Endothelial cell of umbilical vein (primary cell): ENCODE results near the gene DNAJB1. TPM values are rescaled to one million over a fixed set of nuclear protein-coding genes. Genes with fewer than 3 reads are reported as not detected.

Source experiments
- BruUV-seq: library from RNA; stranded (reverse); fragments of 400-500 nt; replicated peaks from 2 replicates; lab custom pipeline; 2021; lab: Mats Ljungman, UMichigan
- CTCF ChIA-PET: fragments of 300-600, 350-600 bp; sonication (Branson Sonifier 250); formaldehyde crosslinking; loops from one replicate; lab custom pipeline; 2021; ENCODE audit warnings: antibody characterized with exemption, inconsistent platforms; lab: Charles Lee
- POLR2A ChIA-PET: fragments of 300-600, 350-600 bp; sonication (Branson Sonifier 250); formaldehyde crosslinking; loops from one replicate; lab custom pipeline; 2021; ENCODE audit warnings: antibody characterized with exemption, inconsistent platforms; lab: Charles Lee
- DNase-seq: peaks from one replicate; pipeline ENCODE4 v3.0.0-alpha.2; 2011; ENCODE audit warnings: low read depth, low spot score
- FAIRE-seq: peaks from 2 replicates; lab custom pipeline; 2011; peaks lifted over from hg19 to GRCh38; lab: Jason Lieb, UNC
- H2AFZ ChIP-seq: 2 replicates; pipeline ENCODE4 v1.6.0; 2012; ENCODE audit warnings: low read depth, low read length, control low read depth, inconsistent platforms
- H3K27ac ChIP-seq: 2 replicates; pipeline ENCODE4 v1.5.1; 2011; ENCODE audit warnings: low read depth, mild to moderate bottlenecking, control low read depth, low read length, moderate library complexity; ENCODE audit not compliant: insufficient read depth
- H3K27me3 ChIP-seq, 2 experiments: 2 replicates each; pipeline versions ENCODE4 v1.6.0 to v1.6.1; 2011; ENCODE audit warnings: low read length in 2 of 2, mixed read lengths in 1 of 2; ENCODE audit not compliant: control insufficient read depth in 2 of 2, insufficient read depth in 2 of 2
- H3K36me3 ChIP-seq, 2 experiments: 2 replicates in 1 of 2; 3 replicates in 1 of 2; pipeline ENCODE4 v1.5.1; 2011; ENCODE audit warnings: low read length in 2 of 2, mild to moderate bottlenecking in 1 of 2, moderate library complexity in 1 of 2; ENCODE audit not compliant: control insufficient read depth in 2 of 2, insufficient read depth in 2 of 2; ENCODE audit errors: extremely low read depth in 1 of 2
- H3K4me1 ChIP-seq: 3 replicates; pipeline ENCODE4 v1.5.1; 2011; ENCODE audit warnings: mild to moderate bottlenecking, low read length; ENCODE audit not compliant: control insufficient read depth, insufficient read depth; ENCODE audit errors: extremely low read depth
- H3K4me2 ChIP-seq: 2 replicates; pipeline ENCODE4 v1.6.1; 2011; ENCODE audit warnings: low read length, control low read depth, mixed read lengths; ENCODE audit not compliant: insufficient read depth
- H3K4me3 ChIP-seq, 3 experiments: fragments of 200-600 bp in 1 of 3; sonication (generic), shearing (Covaris generic) in 1 of 3; replicated peaks in 1 of 3; 2 replicates each; pipeline ENCODE4 v1.5.1; 2011 to 2016; ENCODE audit warnings: control low read depth in 3 of 3, low read length in 3 of 3, mild to moderate bottlenecking in 2 of 3, inconsistent platforms in 1 of 3, low read depth in 1 of 3, moderate library complexity in 1 of 3; ENCODE audit not compliant: insufficient read depth in 1 of 3
- H3K79me2 ChIP-seq: 2 replicates; pipeline ENCODE4 v1.6.0; 2012; ENCODE audit warnings: low read length, inconsistent platforms; ENCODE audit not compliant: control insufficient read depth, insufficient read depth
- H3K9ac ChIP-seq: replicated peaks from 2 replicates; pipeline ENCODE3; 2011; ENCODE audit warnings: low read length, control low read depth; ENCODE audit not compliant: insufficient read depth; ENCODE audit errors: extremely low read depth
- H3K9me1 ChIP-seq: replicated peaks from 3 replicates; pipeline ENCODE4 v1.6.0; 2011; ENCODE audit warnings: mild to moderate bottlenecking, low read length; ENCODE audit not compliant: control insufficient read depth, insufficient read depth; ENCODE audit errors: extremely low read depth
- H3K9me3 ChIP-seq: replicated peaks from 2 replicates; pipeline ENCODE4 v1.5.1; 2012; ENCODE audit warnings: low read length, inconsistent platforms; ENCODE audit not compliant: control insufficient read depth, insufficient read depth
- H4K20me1 ChIP-seq: replicated peaks from 2 replicates; pipeline ENCODE3; 2011; ENCODE audit warnings: mild to moderate bottlenecking, low read length; ENCODE audit not compliant: control insufficient read depth, insufficient read depth; ENCODE audit errors: extremely low read depth
- CTCF ChIP-seq, 2 donors: IDR thresholded peaks; 1 replicate in 1 of 2; 2 replicates in 1 of 2; pipeline ENCODE4 v1.5.1; 2011; ENCODE audit warnings: low read length in 2 of 2, mild to moderate bottlenecking in 2 of 2, moderate library complexity in 2 of 2, control low read depth in 1 of 2, inconsistent platforms in 1 of 2, low read depth in 1 of 2; ENCODE audit not compliant: insufficient read depth in 1 of 2; ENCODE audit errors: extremely low read depth in 1 of 2
- EZH2 ChIP-seq: IDR thresholded peaks from 2 replicates; pipeline ENCODE4 v1.6.1; 2012; ENCODE audit warnings: borderline replicate concordance, low read depth, mild to moderate bottlenecking, moderate library complexity, low read length, inconsistent platforms; ENCODE audit not compliant: severe bottlenecking
- FOS ChIP-seq: IDR thresholded peaks from 2 replicates; pipeline ENCODE4 v1.6.1; 2011; ENCODE audit warnings: mild to moderate bottlenecking, low read length, moderate library complexity, borderline replicate concordance; ENCODE audit not compliant: insufficient read depth
- GATA2 ChIP-seq: IDR thresholded peaks from 2 replicates; pipeline ENCODE4 v1.7.0; 2011; ENCODE audit warnings: low read depth, mild to moderate bottlenecking, moderate library complexity, mixed read lengths, low read length; ENCODE audit not compliant: insufficient read length, insufficient read depth
- JUN ChIP-seq: IDR thresholded peaks from 2 replicates; pipeline ENCODE4 v1.6.1; 2011; ENCODE audit warnings: borderline replicate concordance, low read depth; ENCODE audit not compliant: insufficient read length, insufficient read depth
- MAX ChIP-seq: IDR thresholded peaks from 2 replicates; pipeline ENCODE4 v1.6.1; 2011; ENCODE audit not compliant: insufficient read depth, insufficient read length
- MYC ChIP-seq: IDR thresholded peaks from one replicate; pipeline ENCODE4 v1.6.1; 2011; ENCODE audit warnings: mild to moderate bottlenecking, low read depth, low read length
- POLR2A ChIP-seq: IDR thresholded peaks from 2 replicates; pipeline ENCODE4 v1.6.1; 2012; ENCODE audit warnings: low read depth, mild to moderate bottlenecking, control low read depth, low read length
- POLR2AphosphoS5 ChIP-seq: IDR thresholded peaks from 2 replicates; pipeline ENCODE4 v1.6.1; 2012; ENCODE audit warnings: low read depth, mild to moderate bottlenecking, control low read depth, low read length, moderate library complexity; ENCODE audit not compliant: insufficient read depth
- dilution Hi-C: fragments of 300-500 bp; cut with MboI; formaldehyde crosslinking; loops from one replicate; pipeline ENCODE4 v1.15.0; 2019; ENCODE audit warnings: low sequenced_read_pairs; ENCODE audit not compliant: extremely low pct_ligation_motif_present
- intact Hi-C: fragments of 100-400 bp; cut with micrococcal nuclease; formaldehyde crosslinking; loops from one replicate; pipeline ENCODE4 v1.10.0; 2022
- polyA plus RNA-seq, 4 experiments: library from polyadenylated mRNA; depleted of rRNA in 3 of 4; stranded (reverse) in 3 of 4; unstranded in 1 of 4; fragments of >200 nt; gene quantifications; 2 replicates each; pipeline versions ENCODE4 v1.2.1 to v1.2.3, GENCODE V29; 2011 to 2012; ENCODE audit warnings: missing spikeins in 1 of 4
- total RNA-seq: library from RNA; stranded (reverse); gene quantifications from 2 replicates; pipeline ENCODE4 v1.2.3, GENCODE V29; 2021

Gene DNAJB1
- total and polyA plus RNA-seq, 2 donors (not counting 3 experiments of a cell fraction or from before 2014, with no cell fraction given) = 58.6 to 59.8 TPM

- no TSS peak for BruUV-seq
- Histone ChIP-seq H3K79me2 (no peaks in the 10 kb centered on the region), H3K27ac (no peak overlapping the region), H4K20me1 (no peaks in the 10 kb centered on the region), H3K36me3 (peaks cover 0 to 1% of the 10 kb centered on the region in 2 experiments), H3K27me3 (no peaks in the 10 kb centered on the region), H3K9me1 (no peaks in the 10 kb centered on the region), H3K9me3 (no peaks in the 10 kb centered on the region), H3K4me1 (no peaks in the 10 kb centered on the region), H3K4me2 (no peak overlapping the region), H3K4me3 (no peak overlapping the region), H3K9ac (no peak overlapping the region), H2AFZ (no peak overlapping the region)
- POLR2A ChIA-PET = no interaction called here
- CTCF ChIA-PET = interaction anchor here (1.1 to 1.8 kb wide), 2 partner anchors 22 to 75 kb away, joined by 4 read pairs; partner anchors contain the start of genes NDUFB7 and PTGER1
- TF ChIP-seq MYC (no peak), POLR2A (no peak), JUN (no peak), MAX (no peak)
- FAIRE-seq (no peak), DNase-seq (no peak)
- intact Hi-C loops = no loop called here
- dilution Hi-C loops = no loop called here
These were observed 32.1 kb upstream of the DNAJB1 start for GRCh38 chr19:14550201-14550754.

- H3K4me1 ChIP-seq = no peaks in the 10 kb centered on the region
- POLR2A ChIA-PET = no interaction called here
- H3K79me2 ChIP-seq = no peaks in the 10 kb centered on the region
- CTCF ChIA-PET = interaction anchor here (1.2 kb wide), 1 partner anchor 11 kb away, joined by 3 read pairs; no protein-coding TSS in a partner anchor
- H3K4me2 ChIP-seq = no peak overlapping the region
- no peaks in the 10 kb centered on the region for H3K9me3 ChIP-seq
- TF ChIP-seq POLR2A (no peak), MAX (no peak), POLR2AphosphoS5 (no peak), GATA2 (no peak), JUN (no peak), CTCF (IDR thresholded peaks at IDR 0.05; ENCODE audit: extremely low read depth in 1 of 2, insufficient read depth in 1 of 2, low read depth in 1 of 2, low read length in 2 of 2) (no peak), FOS (no peak), EZH2 (no peak), MYC (no peak)
- intact Hi-C loops (no loop called here), dilution Hi-C loops (no loop called here)
- H3K9ac ChIP-seq = no peak overlapping the region
- H3K4me3 ChIP-seq = no peak overlapping the region
- DNase-seq = no peak
- no peaks in the 10 kb centered on the region for H3K9me1 ChIP-seq
- H4K20me1 ChIP-seq = no peaks in the 10 kb centered on the region
- H3K27me3 ChIP-seq = no peaks in the 10 kb centered on the region
- peaks cover 0 to 1% of the 10 kb centered on the region in 2 experiments for H3K36me3 ChIP-seq
- no peak overlapping the region for H3K27ac ChIP-seq
- no peak for FAIRE-seq
- no peak overlapping the region for H2AFZ ChIP-seq
- no TSS peak for BruUV-seq
These were observed 27.5 kb upstream of the DNAJB1 start for GRCh38 chr19:14545716-14546082.
